Left lung (tissue), 10 donors: ENCODE measurements around the gene ZNF566. TPM values are rescaled to one million over a fixed set of nuclear protein-coding genes. Genes with fewer than 3 reads are reported as not detected.

Experiments
- ATAC-seq: fragments of 200-7000 bp; cut with Tn5 transposase; one replicate; pipeline ENCODE4 v1.9.1; 2020; ENCODE audit warnings: moderate library complexity
- DNase-seq, 4 donors: peaks; one replicate each; pipeline ENCODE4 v3.0.0-alpha.2; 2013 to 2020
- H3K27ac ChIP-seq, 2 donors: fragments of 200-600 bp; sonication (generic) in 1 of 2; one replicate each; pipeline versions ENCODE4 v1.5.0 to v1.8.0; 2020 to 2021
- H3K27me3 ChIP-seq, 2 donors: fragments of 200-600 bp; sonication (generic) in 1 of 2; one replicate each; pipeline versions ENCODE4 v1.5.0 to v1.8.0; 2020 to 2021
- H3K36me3 ChIP-seq, 2 donors: fragments of 200-600 bp; sonication (generic) in 1 of 2; one replicate each; pipeline versions ENCODE4 v1.5.0 to v1.8.0; 2020 to 2021
- H3K4me1 ChIP-seq, 2 donors: fragments of 200-600 bp; one replicate each; pipeline ENCODE4 v1.8.0; 2021
- H3K4me3 ChIP-seq, 2 donors: fragments of 200-600 bp; sonication (generic) in 1 of 2; one replicate each; pipeline versions ENCODE4 v1.5.0 to v1.8.0; 2020 to 2021; ENCODE audit warnings: mild to moderate bottlenecking in 1 of 2
- H3K9me3 ChIP-seq, 2 donors: fragments of 200-600 bp; sonication (generic) in 1 of 2; one replicate each; pipeline versions ENCODE4 v1.5.0 to v1.8.0; 2020 to 2021
- intact Hi-C, 2 donors: fragments of 100-400 bp; cut with DNase I; formaldehyde crosslinking; loops; one replicate each; pipeline versions ENCODE4 v1.11.2 to v1.14.2; 2022
- polyA plus RNA-seq, 6 donors: library from polyadenylated mRNA; unstranded; fragments of 120-200 nt; gene quantifications; one replicate each; pipeline ENCODE4 v1.2.1, GENCODE V29; 2013; ENCODE audit not compliant: insufficient read length in 6 of 6
- total RNA-seq, 2 donors: library from RNA; stranded (reverse); fragmentation: NEBNext Ultra II Directional; extraction: Animal tissue kit (Norgen Biotek cat#: 25700); gene quantifications; one replicate each; pipeline ENCODE4 v1.2.1, GENCODE V29; 2021
- TF ChIP-seq, protein P1 (sequence below), 2 donors: fragments of 200-600 bp; sonication (generic) in 1 of 2; IDR thresholded peaks; one replicate each; pipeline versions ENCODE4 v1.5.0 to v1.8.0; 2021; ENCODE audit warnings: antibody characterized with exemption in 2 of 2
- donor health status: DM: no; HTN: yes; CAD: no.
- donor health status: DM: no; HTN: no; CAD: no.

The ZNF566 gene
- total and polyA plus RNA-seq, 8 donors, result 8.8 to 17.7 (median 15.2) TPM

DNA sequence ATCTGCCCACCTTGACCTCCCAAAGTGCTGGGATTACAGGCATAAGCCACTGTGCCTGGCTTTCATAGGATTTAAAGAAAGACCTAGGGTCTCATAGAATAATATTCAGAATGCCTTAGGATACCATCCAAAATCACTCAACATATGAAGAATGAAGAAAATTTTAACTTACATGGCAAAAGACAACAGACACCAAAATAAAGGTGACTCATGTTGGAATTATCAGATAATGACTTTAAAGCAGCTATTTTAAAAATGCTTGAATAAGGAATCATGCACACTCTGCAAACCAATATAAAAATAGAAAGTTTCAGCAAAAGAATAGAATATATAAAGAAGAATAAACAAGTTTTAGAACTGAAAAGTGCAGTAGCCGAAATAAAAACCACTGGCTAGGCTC, 29.3 kb downstream of the ZNF566 start:
- H3K27ac ChIP-seq, result no peak overlapping the region
- peaks cover 0 to 97% of the 10 kb centered on the region in 2 donors for H3K9me3 ChIP-seq
- H3K36me3 ChIP-seq, result peaks cover 0 to 76% of the 10 kb centered on the region in 2 donors
- intact Hi-C loops, result no loop called here
- no peaks in the 10 kb centered on the region for H3K27me3 ChIP-seq
- DNase-seq (no peak), ATAC-seq (no peak)
- TF ChIP-seq, protein P1, sequence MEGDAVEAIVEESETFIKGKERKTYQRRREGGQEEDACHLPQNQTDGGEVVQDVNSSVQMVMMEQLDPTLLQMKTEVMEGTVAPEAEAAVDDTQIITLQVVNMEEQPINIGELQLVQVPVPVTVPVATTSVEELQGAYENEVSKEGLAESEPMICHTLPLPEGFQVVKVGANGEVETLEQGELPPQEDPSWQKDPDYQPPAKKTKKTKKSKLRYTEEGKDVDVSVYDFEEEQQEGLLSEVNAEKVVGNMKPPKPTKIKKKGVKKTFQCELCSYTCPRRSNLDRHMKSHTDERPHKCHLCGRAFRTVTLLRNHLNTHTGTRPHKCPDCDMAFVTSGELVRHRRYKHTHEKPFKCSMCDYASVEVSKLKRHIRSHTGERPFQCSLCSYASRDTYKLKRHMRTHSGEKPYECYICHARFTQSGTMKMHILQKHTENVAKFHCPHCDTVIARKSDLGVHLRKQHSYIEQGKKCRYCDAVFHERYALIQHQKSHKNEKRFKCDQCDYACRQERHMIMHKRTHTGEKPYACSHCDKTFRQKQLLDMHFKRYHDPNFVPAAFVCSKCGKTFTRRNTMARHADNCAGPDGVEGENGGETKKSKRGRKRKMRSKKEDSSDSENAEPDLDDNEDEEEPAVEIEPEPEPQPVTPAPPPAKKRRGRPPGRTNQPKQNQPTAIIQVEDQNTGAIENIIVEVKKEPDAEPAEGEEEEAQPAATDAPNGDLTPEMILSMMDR (IDR thresholded peaks at IDR 0.05), result no peak
- H3K4me1 ChIP-seq, result no peaks in the 10 kb centered on the region
- H3K4me3 ChIP-seq, result no peak overlapping the region

DNA sequence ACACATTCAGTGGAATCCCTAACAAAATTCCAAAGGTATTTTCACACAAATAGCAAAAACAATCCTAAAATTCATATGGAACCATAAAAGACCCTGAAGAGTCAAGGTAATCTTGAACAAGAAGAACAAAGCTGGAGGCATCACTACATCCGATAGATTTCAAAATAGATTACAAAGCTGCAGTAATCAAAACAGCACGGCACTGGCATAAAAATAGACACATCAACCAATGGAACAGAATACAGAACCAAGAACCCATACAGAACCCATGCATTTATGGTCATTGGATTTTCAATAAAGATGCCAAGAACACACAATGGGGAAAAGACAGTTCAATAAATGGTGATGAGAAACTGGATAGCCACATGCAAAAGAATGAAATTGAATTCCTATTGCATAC, 32.5 kb downstream of the ZNF566 start:
- DNase-seq (no peak), ATAC-seq (no peak)
- no peaks in the 10 kb centered on the region for H3K4me1 ChIP-seq
- H3K4me3 ChIP-seq, result no peak overlapping the region
- no peak overlapping the region for H3K27ac ChIP-seq
- peaks cover 0 to 85% of the 10 kb centered on the region in 2 donors for H3K36me3 ChIP-seq
- intact Hi-C loops, result no loop called here
- TF ChIP-seq, protein P1 (IDR thresholded peaks at IDR 0.05), result no peak
- peaks cover 0 to 100% of the 10 kb centered on the region in 2 donors for H3K9me3 ChIP-seq
- no peaks in the 10 kb centered on the region for H3K27me3 ChIP-seq

DNA sequence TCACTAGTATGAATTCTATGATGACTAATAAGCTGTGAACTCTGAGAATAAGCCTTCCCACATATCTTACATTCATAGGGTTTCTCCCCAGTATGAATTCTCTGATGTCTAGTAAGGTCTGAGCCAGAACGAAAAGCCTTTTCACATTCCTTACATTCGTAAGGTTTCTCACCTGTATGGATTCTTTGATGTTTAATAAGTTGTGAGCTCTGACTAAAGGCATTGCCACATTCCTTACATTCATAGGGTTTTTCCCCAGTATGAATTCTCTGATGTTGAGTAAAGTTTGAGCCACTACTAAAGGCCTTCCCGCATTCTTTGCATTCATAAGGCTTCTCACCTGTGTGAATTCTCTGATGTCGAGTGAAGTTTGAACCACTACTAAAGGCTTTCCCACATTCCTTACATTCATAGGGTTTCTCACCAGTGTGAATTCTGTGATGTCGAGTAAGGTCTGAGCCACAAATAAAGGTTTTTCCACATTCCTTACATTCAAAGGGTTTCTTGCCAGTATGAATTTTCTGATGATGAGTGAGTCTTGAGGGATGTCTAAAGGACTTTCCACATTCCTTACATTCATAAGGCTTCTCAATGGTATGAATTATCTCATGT, 40.2 kb downstream of the ZNF566 start:
- intact Hi-C loops, result no loop called here
- ATAC-seq (no peak), DNase-seq (no peak)
- H3K27ac ChIP-seq, result no peak overlapping the region
- no peak overlapping the region for H3K4me3 ChIP-seq
- TF ChIP-seq, protein P1 (IDR thresholded peaks at IDR 0.05), result no peak
- no peaks in the 10 kb centered on the region for H3K27me3 ChIP-seq
- H3K4me1 ChIP-seq, result no peaks in the 10 kb centered on the region
- peaks cover 0 to 91% of the 10 kb centered on the region in 2 donors for H3K36me3 ChIP-seq
- peaks cover 10 to 100% of the 10 kb centered on the region in 2 donors for H3K9me3 ChIP-seq

DNA sequence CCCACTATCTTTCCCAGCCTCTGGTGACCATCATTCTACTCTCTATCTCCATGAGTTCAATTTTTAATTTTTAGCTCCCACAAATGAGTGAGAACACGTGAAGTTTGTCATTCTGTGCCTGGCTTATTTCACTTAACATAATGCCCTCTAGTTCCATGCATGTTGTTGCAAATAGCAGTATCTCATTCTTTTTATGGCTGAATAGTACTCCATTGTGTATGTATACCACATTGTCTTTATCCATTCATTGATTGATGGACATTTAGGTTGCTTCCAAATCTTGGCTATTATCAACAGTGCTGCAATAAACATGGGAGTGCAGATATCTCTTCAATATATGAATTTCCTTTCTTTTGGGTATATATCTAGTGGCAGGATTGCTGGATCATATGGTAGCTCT, 48.0 kb downstream of the ZNF566 start:
- no peak for ATAC-seq
- TF ChIP-seq, protein P1 (IDR thresholded peaks at IDR 0.05), result no peak
- Histone ChIP-seq H3K9me3 (peaks cover 0 to 97% of the 10 kb centered on the region in 2 donors), H3K4me3 (no peak overlapping the region), H3K27me3 (no peaks in the 10 kb centered on the region), H3K4me1 (no peaks in the 10 kb centered on the region), H3K27ac (no peak overlapping the region), H3K36me3 (peaks cover 0 to 13% of the 10 kb centered on the region in 2 donors)
- intact Hi-C loops, result no loop called here
- DNase-seq, result no peak

DNA sequence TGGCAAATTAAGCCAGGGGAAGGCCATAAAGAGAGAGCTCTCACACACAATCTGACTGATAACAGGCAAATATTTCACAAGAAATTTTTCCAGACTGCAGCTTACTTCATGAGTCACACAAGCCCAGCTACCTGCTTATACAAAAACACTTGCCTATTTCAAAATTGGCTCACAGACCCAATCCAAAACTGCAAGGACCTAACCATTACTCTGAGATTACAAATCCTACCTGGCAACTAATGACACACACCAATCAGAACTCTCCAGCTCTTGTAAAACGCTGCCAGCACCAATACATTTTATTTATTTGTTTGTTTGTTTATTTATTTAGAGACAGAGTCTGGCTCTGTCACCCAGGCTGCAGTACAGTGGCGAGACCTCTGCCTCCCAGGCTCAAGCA, 52.8 kb downstream of the ZNF566 start:
- Histone ChIP-seq H3K36me3 (no peaks in the 10 kb centered on the region), H3K4me3 (no peak overlapping the region), H3K27ac (no peak overlapping the region), H3K27me3 (no peaks in the 10 kb centered on the region), H3K4me1 (no peaks in the 10 kb centered on the region), H3K9me3 (peaks cover 0 to 93% of the 10 kb centered on the region in 2 donors)
- DNase-seq (no peak), ATAC-seq (no peak)
- TF ChIP-seq, protein P1 (IDR thresholded peaks at IDR 0.05), result no peak
- intact Hi-C loops, result no loop called here
